AG04450 (cell line): ENCODE results near the gene TANC1. TPM values are rescaled to one million over a fixed set of nuclear protein-coding genes. Genes with fewer than 3 reads are reported as not detected.
A peak's percentile ranks its signal among the peaks of the same experiment; 100 is the strongest.

Experiments used
- CTCF ChIA-PET: fragments of 300-600, 350-600 bp; formaldehyde crosslinking; extraction: SDS; loops from one replicate; lab custom pipeline; 2022; ENCODE audit warnings: antibody characterized with exemption, inconsistent platforms; lab: Charles Lee
- POLR2A ChIA-PET: fragments of 350-600 bp; formaldehyde crosslinking; extraction: SDS; loops from one replicate; lab custom pipeline; 2021; ENCODE audit warnings: antibody characterized with exemption, inconsistent platforms; lab: Yijun Ruan, JAX
- DNase-seq: peaks from one replicate; pipeline ENCODE4 v3.0.0-alpha.2; 2011; ENCODE audit warnings: low read depth, low spot score
- H3K27ac ChIP-seq: one replicate; pipeline ENCODE4 v1.5.1; 2012; ENCODE audit warnings: low read depth, low read length, control low read depth
- H3K27me3 ChIP-seq: one replicate; pipeline ENCODE4 v1.6.0; 2012; ENCODE audit warnings: low read length; ENCODE audit not compliant: control insufficient read depth, insufficient read depth
- H3K4me3 ChIP-seq: 2 replicates; pipeline ENCODE4 v1.5.1; 2011; ENCODE audit warnings: mild to moderate bottlenecking, low read depth, low read length, control low read depth
- H3K9me3 ChIP-seq: 2 replicates; pipeline ENCODE4 v1.5.1; 2012; ENCODE audit warnings: low read length; ENCODE audit not compliant: control insufficient read depth, insufficient read depth
- CTCF ChIP-seq: IDR thresholded peaks from 2 replicates; pipeline ENCODE4 v1.5.1; 2011; ENCODE audit warnings: low read depth, low read length, control low read depth, inconsistent platforms
- polyA plus RNA-seq: library from polyadenylated mRNA; depleted of rRNA; stranded (reverse); fragments of >200 nt; gene quantifications from 2 replicates; pipeline ENCODE4 v1.2.3, GENCODE V29; 2011

The TANC1 gene
- polyA plus RNA-seq, 1 experiment, result 28.0 TPM

GRCh38 chr2:158997037-158997790 lies 28.8 kb downstream of the TANC1 start:
- DNase-seq, result no peak
- Histone ChIP-seq H3K27me3 (no peaks in the 10 kb centered on the region), H3K9me3 (no peaks in the 10 kb centered on the region), H3K27ac (no peak overlapping the region), H3K4me3 (no peak overlapping the region)
- CTCF ChIA-PET, result interaction anchor here (0.6 to 1.9 kb wide), 8 partner anchors 9 to 123 kb away, joined by 3 to 7 read pairs (median 4); no protein-coding TSS in a partner anchor
- POLR2A ChIA-PET, result interaction anchor here (0.5 to 1.2 kb wide), 2 partner anchors 11 to 118 kb away, joined by 3 to 4 read pairs; no protein-coding TSS in a partner anchor
- no peak for TF ChIP-seq CTCF

GRCh38 chr2:158998551-158999248 lies 30.3 kb downstream of the TANC1 start:
- H3K9me3 ChIP-seq, result peaks cover 3% of the 10 kb centered on the region; the same call in 1 of the 2 replicates
- ChIA-PET CTCF (interaction anchor here (0.5 to 1.0 kb wide), 3 partner anchors 10 to 380 kb away, joined by 3 to 7 read pairs (median 6); no protein-coding TSS in a partner anchor), POLR2A (interaction anchor here (0.8 kb wide), 1 partner anchor 13 kb away, joined by 3 read pairs; no protein-coding TSS in a partner anchor)
- H3K27ac ChIP-seq, result peak overlapping the region; percentile 63
- TF ChIP-seq CTCF, result no peak
- DNase-seq, result no peak
- no peaks in the 10 kb centered on the region for H3K27me3 ChIP-seq
- H3K4me3 ChIP-seq, result no peak overlapping the region

GRCh38 chr2:158999458-158999857 lies 31.0 kb downstream of the TANC1 start:
- no peak for DNase-seq
- TF ChIP-seq CTCF, result no peak
- H3K4me3 ChIP-seq, result no peak overlapping the region
- no peaks in the 10 kb centered on the region for H3K27me3 ChIP-seq
- H3K9me3 ChIP-seq, result peaks cover 3% of the 10 kb centered on the region; the same call in 1 of the 2 replicates
- H3K27ac ChIP-seq, result peak overlapping the region; percentile 47
- ChIA-PET POLR2A (no interaction called here), CTCF (no interaction called here)

DNA sequence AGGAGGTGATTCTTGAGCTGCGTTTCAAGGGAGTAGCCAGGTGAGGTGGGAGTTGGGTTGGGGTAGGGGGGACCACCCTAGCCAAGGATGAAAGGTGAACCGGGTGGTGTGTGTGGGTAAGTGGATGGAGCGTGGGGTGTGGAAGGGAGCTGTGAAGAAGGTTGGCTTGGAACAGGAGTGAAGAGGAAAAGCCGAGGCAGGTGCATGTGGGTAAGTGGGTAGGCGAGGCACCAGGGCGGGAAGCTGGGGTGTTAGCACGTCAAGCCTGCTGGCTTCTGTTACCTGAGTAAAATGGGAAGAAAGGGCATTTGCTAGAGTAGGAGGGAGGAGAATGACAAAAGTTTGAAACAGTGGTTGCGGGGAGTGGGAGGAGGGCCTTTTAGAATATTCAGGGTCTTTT lies 31.6 kb downstream of the TANC1 start:
- Histone ChIP-seq H3K4me3 (no peak overlapping the region), H3K27me3 (no peaks in the 10 kb centered on the region), H3K9me3 (peaks cover 8% of the 10 kb centered on the region), H3K27ac (peak overlapping the region; percentile 0)
- ChIA-PET CTCF (no interaction called here), POLR2A (interaction anchor here (0.6 kb wide), 1 partner anchor 11 kb away, joined by 9 read pairs; no protein-coding TSS in a partner anchor)
- no peak for TF ChIP-seq CTCF
- no peak for DNase-seq
